Cardiac muscle cell (in vitro differentiated cells and primary cell): ENCODE data around the gene GC. TPM values are rescaled to one million over a fixed set of nuclear protein-coding genes. Genes with fewer than 3 reads are reported as not detected.

ENCODE experiments used
- DNase-seq, 2 donors: peaks; one replicate each; pipeline versions ENCODE4 v3.0.0 to v3.0.0-alpha.2; 2010 to 2017; ENCODE audit warnings: low read depth in 1 of 2, low spot score in 1 of 2
- H3K27ac ChIP-seq: fragments of 200-600 bp; sonication (generic); 2 replicates; pipeline ENCODE4 v1.5.1; 2016
- H3K27me3 ChIP-seq: fragments of 200-600 bp; sonication (generic); 2 replicates; pipeline ENCODE4 v1.6.0; 2016; ENCODE audit warnings: control low read depth
- H3K36me3 ChIP-seq: fragments of 200-600 bp; sonication (generic); 2 replicates; pipeline ENCODE4 v1.5.1; 2016; ENCODE audit warnings: control low read depth
- H3K4me1 ChIP-seq: fragments of 200-600 bp; sonication (generic); 2 replicates; pipeline ENCODE4 v1.8.1; 2017; ENCODE audit warnings: low read depth, mild to moderate bottlenecking, mixed run types
- H3K4me3 ChIP-seq: fragments of 200-600 bp; sonication (generic); 2 replicates; pipeline ENCODE4 v1.5.1; 2016; ENCODE audit warnings: mild to moderate bottlenecking
- H3K9me3 ChIP-seq: fragments of 200-600 bp; sonication (generic); 2 replicates; pipeline ENCODE4 v1.5.1; 2017; ENCODE audit warnings: low read depth, mild to moderate bottlenecking, control low read depth
- polyA plus RNA-seq: library from polyadenylated mRNA; unstranded; fragments of >200 nt; fragmentation: Nextera tagmentation; extraction: Ambion mirVana; gene quantifications from 2 replicates; pipeline ENCODE4 v1.2.1, GENCODE V29; 2016
- total RNA-seq: library from RNA; depleted of rRNA; stranded (reverse); fragments of >200 nt; gene quantifications from 2 replicates; pipeline ENCODE4 v1.2.3, GENCODE V29; 2016
- TF ChIP-seq, protein P1 (sequence below): IDR thresholded peaks from 2 replicates; pipeline ENCODE4 v1.5.1; 2012; ENCODE audit warnings: low read depth, mild to moderate bottlenecking, low read length

Gene GC
- total and polyA plus RNA-seq, 2 experiments from 2014 or later = 0.21 to 0.29 TPM

DNA sequence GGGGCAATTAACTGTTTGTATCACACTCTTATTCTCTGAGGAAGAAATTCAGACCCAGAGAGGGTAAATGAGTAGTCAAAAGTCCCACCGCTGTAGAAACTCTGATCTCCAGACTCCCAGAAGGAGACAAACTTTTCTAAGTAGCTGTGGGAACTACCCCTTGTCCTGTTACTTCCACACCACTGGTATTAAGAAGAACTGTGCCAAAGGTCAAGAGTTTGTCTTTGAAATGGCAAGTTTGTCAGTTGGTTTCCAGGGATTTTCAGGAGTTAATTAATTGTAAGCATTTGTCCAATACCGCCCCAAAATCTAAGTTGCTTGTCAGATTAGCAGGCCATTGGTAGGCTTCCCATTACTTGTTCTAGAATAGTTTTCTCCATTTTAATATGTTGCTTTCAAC is 85.7 kb downstream of the GC start:
- no peaks in the 10 kb centered on the region for H3K9me3 ChIP-seq
- TF ChIP-seq, protein P1, sequence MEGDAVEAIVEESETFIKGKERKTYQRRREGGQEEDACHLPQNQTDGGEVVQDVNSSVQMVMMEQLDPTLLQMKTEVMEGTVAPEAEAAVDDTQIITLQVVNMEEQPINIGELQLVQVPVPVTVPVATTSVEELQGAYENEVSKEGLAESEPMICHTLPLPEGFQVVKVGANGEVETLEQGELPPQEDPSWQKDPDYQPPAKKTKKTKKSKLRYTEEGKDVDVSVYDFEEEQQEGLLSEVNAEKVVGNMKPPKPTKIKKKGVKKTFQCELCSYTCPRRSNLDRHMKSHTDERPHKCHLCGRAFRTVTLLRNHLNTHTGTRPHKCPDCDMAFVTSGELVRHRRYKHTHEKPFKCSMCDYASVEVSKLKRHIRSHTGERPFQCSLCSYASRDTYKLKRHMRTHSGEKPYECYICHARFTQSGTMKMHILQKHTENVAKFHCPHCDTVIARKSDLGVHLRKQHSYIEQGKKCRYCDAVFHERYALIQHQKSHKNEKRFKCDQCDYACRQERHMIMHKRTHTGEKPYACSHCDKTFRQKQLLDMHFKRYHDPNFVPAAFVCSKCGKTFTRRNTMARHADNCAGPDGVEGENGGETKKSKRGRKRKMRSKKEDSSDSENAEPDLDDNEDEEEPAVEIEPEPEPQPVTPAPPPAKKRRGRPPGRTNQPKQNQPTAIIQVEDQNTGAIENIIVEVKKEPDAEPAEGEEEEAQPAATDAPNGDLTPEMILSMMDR = no peak
- no peak overlapping the region for H3K4me3 ChIP-seq
- no peak overlapping the region for H3K27ac ChIP-seq
- no peaks in the 10 kb centered on the region for H3K36me3 ChIP-seq
- no peaks in the 10 kb centered on the region for H3K27me3 ChIP-seq
- no peak for DNase-seq
- no peaks in the 10 kb centered on the region for H3K4me1 ChIP-seq

DNA sequence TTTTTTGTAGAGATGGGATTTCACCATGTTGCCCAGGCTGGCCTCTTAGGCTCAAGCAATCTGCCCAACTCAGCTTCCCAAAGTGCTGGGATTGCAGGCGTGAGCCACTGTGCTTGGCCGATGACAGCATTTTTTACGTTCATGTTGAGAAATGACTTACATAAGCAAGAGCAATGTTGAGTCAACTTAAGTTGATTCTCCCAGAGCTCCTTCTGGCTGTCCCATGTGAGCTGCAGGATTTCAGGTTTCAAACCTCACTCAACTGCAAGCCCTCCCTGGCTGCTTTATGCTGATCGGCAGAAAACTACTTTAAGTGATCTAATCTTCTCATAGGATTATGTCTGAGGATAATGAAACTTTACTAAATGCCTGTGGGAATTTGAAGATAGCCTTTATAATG is 86.8 kb downstream of the GC start:
- Histone ChIP-seq H3K36me3 (no peaks in the 10 kb centered on the region), H3K27me3 (no peaks in the 10 kb centered on the region), H3K4me1 (no peaks in the 10 kb centered on the region), H3K9me3 (no peaks in the 10 kb centered on the region), H3K4me3 (no peak overlapping the region), H3K27ac (no peak overlapping the region)
- TF ChIP-seq, protein P1 = no peak
- no peak for DNase-seq

DNA sequence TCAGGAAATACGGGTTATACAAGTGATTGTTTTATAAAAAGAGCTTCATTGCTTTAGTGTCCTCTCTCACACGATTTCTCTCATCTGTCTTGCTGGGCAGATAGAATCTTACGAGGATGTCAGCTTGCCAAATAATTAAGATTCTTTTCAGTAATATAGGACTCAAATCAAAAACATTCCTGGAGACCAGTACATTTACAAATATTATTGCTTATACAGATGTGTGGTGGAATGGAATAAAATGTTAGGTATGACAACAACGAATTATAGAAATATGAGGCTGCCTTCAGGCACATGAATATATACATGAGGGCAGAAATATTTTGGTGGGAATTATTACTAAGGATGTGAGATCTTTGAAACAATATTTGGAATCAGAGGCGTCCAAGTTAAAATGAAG is 88.9 kb downstream of the GC start:
- Histone ChIP-seq H3K27ac (no peak overlapping the region), H3K4me1 (no peaks in the 10 kb centered on the region), H3K27me3 (no peaks in the 10 kb centered on the region), H3K9me3 (no peaks in the 10 kb centered on the region), H3K36me3 (no peaks in the 10 kb centered on the region), H3K4me3 (no peak overlapping the region)
- no peak for DNase-seq
- TF ChIP-seq, protein P1 = no peak

DNA sequence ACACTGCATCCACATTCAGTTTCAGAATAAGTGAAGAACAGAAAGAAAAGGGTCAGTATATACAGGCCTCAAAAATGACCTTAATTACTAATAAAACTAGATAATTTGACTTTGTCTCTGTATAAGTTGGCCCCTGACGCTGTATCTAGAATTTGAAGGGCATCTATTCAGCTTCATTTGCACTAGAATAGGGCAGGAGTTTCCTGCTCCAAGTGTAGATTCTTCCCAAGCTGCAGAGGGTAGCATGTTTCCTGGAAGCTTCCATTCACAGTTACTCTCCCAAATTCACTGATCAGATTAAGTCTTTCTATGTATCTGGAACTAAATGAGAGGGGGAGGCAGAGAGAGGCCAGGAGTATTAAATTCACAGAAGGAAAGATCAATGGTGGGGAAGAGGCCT is 90.9 kb downstream of the GC start:
- no peak for DNase-seq
- Histone ChIP-seq H3K9me3 (no peaks in the 10 kb centered on the region), H3K27me3 (no peaks in the 10 kb centered on the region), H3K27ac (no peak overlapping the region), H3K36me3 (no peaks in the 10 kb centered on the region), H3K4me1 (no peaks in the 10 kb centered on the region), H3K4me3 (no peak overlapping the region)
- TF ChIP-seq, protein P1 = no peak

DNA sequence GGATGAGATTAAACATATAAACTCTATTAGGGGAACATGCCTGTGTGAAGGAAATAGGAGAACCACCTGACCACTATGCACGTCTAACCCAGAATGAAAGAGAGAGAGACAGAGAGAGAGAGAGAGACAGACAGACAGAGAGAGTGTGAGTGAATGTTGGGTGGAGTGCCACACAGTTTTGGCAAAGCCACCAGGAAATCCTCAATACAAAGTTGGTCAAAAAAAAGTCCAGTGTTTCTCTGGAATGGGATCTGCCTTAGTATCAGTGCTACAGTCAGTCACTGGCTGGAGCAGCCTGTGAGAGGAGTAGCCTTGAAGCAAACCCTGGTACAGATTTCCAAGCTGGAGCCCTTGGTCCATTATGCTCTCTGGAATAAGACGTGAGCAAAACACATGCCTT is 91.7 kb downstream of the GC start:
- no peak for DNase-seq
- no peaks in the 10 kb centered on the region for H3K36me3 ChIP-seq
- no peaks in the 10 kb centered on the region for H3K4me1 ChIP-seq
- H3K27ac ChIP-seq = no peak overlapping the region
- H3K9me3 ChIP-seq = no peaks in the 10 kb centered on the region
- no peaks in the 10 kb centered on the region for H3K27me3 ChIP-seq
- H3K4me3 ChIP-seq = no peak overlapping the region
- TF ChIP-seq, protein P1 = no peak

Other genes with a start within 250 kb of the GC start
- 12.4 and 13.5 TPM in 2 replicates for gene NPFFR2, start 247.9 kb upstream of the GC start, total RNA-seq
- gene NPFFR2, start 247.9 kb upstream of the GC start, polyA plus RNA-seq = 22.2 and 34.1 TPM in 2 replicates